NT2/D1 (cell line): Measurements from ENCODE around the gene CFAP91.

Source experiments
- YY1 ChIP-seq: IDR thresholded peaks from 2 replicates; pipeline ENCODE4 v1.6.1; 2011; ENCODE audit not compliant: insufficient read length, insufficient read depth
- ZNF274 ChIP-seq: IDR thresholded peaks from 2 replicates; pipeline ENCODE4 v1.6.1; 2011; ENCODE audit warnings: mild to moderate bottlenecking, low read depth, low read length

DNA sequence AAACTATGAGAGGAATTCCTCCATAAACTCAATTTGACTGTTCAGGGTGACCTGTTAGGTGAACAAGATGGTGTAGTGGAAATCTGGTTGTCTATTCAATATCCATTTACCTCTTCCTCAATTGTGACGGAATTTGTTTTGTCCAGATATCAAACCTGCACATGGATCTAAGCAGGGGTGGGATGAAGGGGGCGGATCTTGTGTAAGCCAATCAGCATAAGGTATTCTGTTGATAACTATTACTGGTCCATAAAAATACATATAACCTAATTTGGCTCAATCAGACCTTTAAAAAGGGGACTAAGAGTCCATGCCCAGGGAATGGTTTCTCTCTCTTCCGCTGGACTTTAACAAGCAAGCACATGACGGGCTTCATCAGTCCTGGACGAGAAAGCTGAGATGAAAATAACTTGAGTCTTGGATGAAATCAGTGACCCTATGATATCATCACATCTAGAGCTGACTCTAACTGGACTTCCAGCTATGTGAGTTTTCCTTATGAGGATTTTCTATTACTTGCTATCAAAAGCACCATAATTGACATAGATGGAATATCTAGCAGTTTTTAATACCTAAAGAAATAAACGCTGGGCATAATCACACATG lies 36.8 kb upstream of the CFAP91 start:
- TF ChIP-seq YY1 (no peak), ZNF274 (no peak)
